ENCODE results near the gene MRPL34.

GRCh38 chr19:17329366-17330261, 23.9 kb downstream of the MRPL34 start:
- TF ChIP-seq CTCF (IDR thresholded peaks at IDR 0.05) (no peak), POLR2A (IDR thresholded peaks at IDR 0.05) (no peak), EP300 (IDR thresholded peaks at IDR 0.05) (no peak), POLR2AphosphoS5 (IDR thresholded peaks at IDR 0.05) (no peak)
